GM18861 (cell line): ENCODE data around the gene PRRT2.
"Not testable (repeated sequence)": the region's sequence is repeated elsewhere in the genome, so short reads cannot be mapped to it uniquely, and the experiment has no call there.

Experiments used
- ATAC-seq: cut with Tn5 transposase; IDR thresholded peaks from one replicate; pipeline ENCODE4 v1.9.1; 2021; ENCODE audit not compliant: unreplicated experiment

PRRT2 gene

GRCh38 chr16:29831490-29831889 lies 19.5 kb downstream of the PRRT2 start:
- ATAC-seq = no peak

GRCh38 chr16:29833219-29833618 lies 21.2 kb downstream of the PRRT2 start:
- ATAC-seq = not testable (repeated sequence)

GRCh38 chr16:29834079-29834478 lies 22.1 kb downstream of the PRRT2 start:
- ATAC-seq = no peak

- no peak for ATAC-seq
These were observed 23.9 kb downstream of the PRRT2 start for GRCh38 chr16:29835926-29836325.

GRCh38 chr16:29836623-29837022 lies 24.6 kb downstream of the PRRT2 start:
- no peak for ATAC-seq

GRCh38 chr16:29837841-29838240 lies 25.8 kb downstream of the PRRT2 start:
- ATAC-seq = no peak

- ATAC-seq = no peak
These were observed 27.8 kb downstream of the PRRT2 start for GRCh38 chr16:29839822-29840221.

- ATAC-seq = no peak
These were observed 28.2 kb downstream of the PRRT2 start for GRCh38 chr16:29840240-29840639.

GRCh38 chr16:29841631-29842030 lies 29.6 kb downstream of the PRRT2 start:
- no peak for ATAC-seq

GRCh38 chr16:29842732-29843346 lies 30.8 kb downstream of the PRRT2 start:
- no peak for ATAC-seq

- ATAC-seq = no peak
These were observed 31.9 kb downstream of the PRRT2 start for GRCh38 chr16:29843931-29844330.

- no peak for ATAC-seq
These were observed 32.8 kb downstream of the PRRT2 start for GRCh38 chr16:29844575-29845331.

GRCh38 chr16:29845656-29846055 lies 33.7 kb downstream of the PRRT2 start:
- no peak for ATAC-seq

- no peak for ATAC-seq
These were observed 36.7 kb downstream of the PRRT2 start for GRCh38 chr16:29848420-29849297.

GRCh38 chr16:29849505-29849904 lies 37.5 kb downstream of the PRRT2 start:
- no peak for ATAC-seq

- no peak for ATAC-seq
These were observed 39.0 kb downstream of the PRRT2 start for GRCh38 chr16:29850998-29851397.

GRCh38 chr16:29852654-29853053 lies 40.7 kb downstream of the PRRT2 start:
- ATAC-seq = no peak

- no peak for ATAC-seq
These were observed 42.6 kb downstream of the PRRT2 start for GRCh38 chr16:29854520-29855100.

GRCh38 chr16:29857133-29857760 lies 45.3 kb downstream of the PRRT2 start:
- no peak for ATAC-seq

- ATAC-seq = no peak
These were observed 46.3 kb downstream of the PRRT2 start for GRCh38 chr16:29858149-29858849.
